Astrocyte (in vitro differentiated cells and primary cell): ENCODE results near the gene LRRC2.

Experiments
- CTCF ChIP-seq: IDR thresholded peaks from 2 replicates; pipeline ENCODE4 v1.5.1; 2011; ENCODE audit warnings: low read depth, mild to moderate bottlenecking, inconsistent platforms, low read length, moderate library complexity; ENCODE audit not compliant: insufficient read depth
- EZH2 ChIP-seq: IDR thresholded peaks from 2 replicates; pipeline ENCODE4 v1.6.1; 2012; ENCODE audit warnings: mild to moderate bottlenecking, low read length, inconsistent platforms; ENCODE audit not compliant: insufficient read depth

- TF ChIP-seq CTCF = no peak
- no peak for TF ChIP-seq EZH2
These were observed 46.2 kb upstream of the LRRC2 start, which contains the start of gene FAM240A for GRCh38 chr3:46612324-46612723.
